ENCODE data around the gene TFEC. TPM values are rescaled to one million over a fixed set of nuclear protein-coding genes. Genes with fewer than 3 reads are reported as not detected.
"Not testable (repeated sequence)": the region's sequence is repeated elsewhere in the genome, so short reads cannot be mapped to it uniquely, and the experiment has no call there.

TFEC gene
- total and polyA plus RNA-seq, 2 experiments from 2014 or later = 13.4 to 34.8 TPM

GRCh38 chr7:115933471-115933870, 97.1 kb downstream of the TFEC start:
- Histone ChIP-seq H2AFZ (no peak overlapping the region), H3K27me3 (no peaks in the 10 kb centered on the region), H3K79me2 (no peaks in the 10 kb centered on the region), H3K9me2 (replicated peaks; ENCODE audit: insufficient read depth) (no peaks in the 10 kb centered on the region), H3K27ac (no peak overlapping the region), H3K9me3 (ENCODE audit: low read depth) (no peaks in the 10 kb centered on the region), H3K4me1 (ENCODE audit: insufficient read depth) (no peaks in the 10 kb centered on the region), H3K4me3 (no peak overlapping the region), H4K20me1 (ENCODE audit: insufficient read depth, poor library complexity, severe bottlenecking) (no peaks in the 10 kb centered on the region), H3K36me3 (replicated peaks; ENCODE audit: insufficient read depth, low read depth) (no peaks in the 10 kb centered on the region), H3K4me2 (no peak overlapping the region)
- TF ChIP-seq CTCF (IDR thresholded peaks at IDR 0.05; ENCODE audit: poor library complexity) (no peak), EZH2 (IDR thresholded peaks at IDR 0.05; ENCODE audit: borderline replicate concordance) (no peak), EZH2phosphoT487 (IDR thresholded peaks at IDR 0.05; ENCODE audit: low read depth, severe bottlenecking, unreplicated experiment) (no peak)
- 69% methylated on average over 4 of the region's 4 CpGs for WGBS (ENCODE audit: low lambda C conversion rate, missing lambda C conversion rate)
- DNase-seq (ENCODE audit: low spot score) = no peak

- Histone ChIP-seq H3K36me3 (replicated peaks; ENCODE audit: insufficient read depth, low read depth) (no peaks in the 10 kb centered on the region), H2AFZ (no peak overlapping the region), H3K9me3 (ENCODE audit: low read depth) (no peaks in the 10 kb centered on the region), H3K4me3 (no peak overlapping the region), H3K27me3 (no peaks in the 10 kb centered on the region), H4K20me1 (ENCODE audit: insufficient read depth, poor library complexity, severe bottlenecking) (no peaks in the 10 kb centered on the region), H3K4me1 (ENCODE audit: insufficient read depth) (no peaks in the 10 kb centered on the region), H3K9me2 (replicated peaks; ENCODE audit: insufficient read depth) (no peaks in the 10 kb centered on the region), H3K79me2 (no peaks in the 10 kb centered on the region), H3K27ac (no peak overlapping the region), H3K4me2 (no peak overlapping the region)
- DNase-seq (ENCODE audit: low spot score) = no peak
- TF ChIP-seq CTCF (IDR thresholded peaks at IDR 0.05; ENCODE audit: poor library complexity) (no peak), EZH2 (IDR thresholded peaks at IDR 0.05; ENCODE audit: borderline replicate concordance) (no peak), EZH2phosphoT487 (IDR thresholded peaks at IDR 0.05; ENCODE audit: low read depth, severe bottlenecking, unreplicated experiment) (no peak)
- 75% methylated on average over 2 of the region's 2 CpGs for WGBS (ENCODE audit: low lambda C conversion rate, missing lambda C conversion rate)
Observed at GRCh38 chr7:115932880-115933279, 97.7 kb downstream of the TFEC start.

- H3K27ac ChIP-seq; H3K79me2 ChIP-seq; DNase-seq (ENCODE audit: low spot score); H4K20me1 ChIP-seq (ENCODE audit: insufficient read depth, poor library complexity, severe bottlenecking); H3K9me2 ChIP-seq (replicated peaks; ENCODE audit: insufficient read depth); H2AFZ ChIP-seq; H3K4me3 ChIP-seq; H3K9me3 ChIP-seq (ENCODE audit: low read depth); H3K4me1 ChIP-seq (ENCODE audit: insufficient read depth); H3K27me3 ChIP-seq; H3K4me2 ChIP-seq; H3K36me3 ChIP-seq (replicated peaks; ENCODE audit: insufficient read depth, low read depth): not testable (repeated sequence)
- WGBS (ENCODE audit: low lambda C conversion rate, missing lambda C conversion rate) = 93% methylated on average over 4 of the region's 4 CpGs
Observed at GRCh38 chr7:115930184-115930583, 100.4 kb downstream of the TFEC start.

- not testable (repeated sequence) for H2AFZ ChIP-seq; H3K27ac ChIP-seq; H3K9me3 ChIP-seq (ENCODE audit: low read depth); H3K27me3 ChIP-seq; H3K4me1 ChIP-seq (ENCODE audit: insufficient read depth); H3K79me2 ChIP-seq; H3K36me3 ChIP-seq (replicated peaks; ENCODE audit: insufficient read depth, low read depth); H3K9me2 ChIP-seq (replicated peaks; ENCODE audit: insufficient read depth); DNase-seq (ENCODE audit: low spot score); H3K4me2 ChIP-seq; H3K4me3 ChIP-seq; H4K20me1 ChIP-seq (ENCODE audit: insufficient read depth, poor library complexity, severe bottlenecking)
- 89% methylated on average over 3 of the region's 3 CpGs for WGBS (ENCODE audit: low lambda C conversion rate, missing lambda C conversion rate)
Observed at GRCh38 chr7:115929736-115930135, 100.8 kb downstream of the TFEC start.

GRCh38 chr7:115924411-115924810, 106.2 kb downstream of the TFEC start:
- Histone ChIP-seq H3K9me2 (replicated peaks; ENCODE audit: insufficient read depth) (no peaks in the 10 kb centered on the region), H3K27ac (peak overlapping the region; percentile 46), H2AFZ (peak overlapping the region; percentile 39), H3K9me3 (ENCODE audit: low read depth) (no peaks in the 10 kb centered on the region), H3K4me3 (no peak overlapping the region), H4K20me1 (ENCODE audit: insufficient read depth, poor library complexity, severe bottlenecking) (no peaks in the 10 kb centered on the region), H3K4me2 (peak overlapping the region; percentile 52), H3K36me3 (replicated peaks; ENCODE audit: insufficient read depth, low read depth) (no peaks in the 10 kb centered on the region), H3K4me1 (ENCODE audit: insufficient read depth) (peaks cover 8% of the 10 kb centered on the region), H3K27me3 (no peaks in the 10 kb centered on the region), H3K79me2 (no peaks in the 10 kb centered on the region)
- no peak for DNase-seq (ENCODE audit: low spot score)
- TF ChIP-seq CTCF (IDR thresholded peaks at IDR 0.05; ENCODE audit: poor library complexity) (no peak), EZH2 (IDR thresholded peaks at IDR 0.05; ENCODE audit: borderline replicate concordance) (no peak), EZH2phosphoT487 (IDR thresholded peaks at IDR 0.05; ENCODE audit: low read depth, severe bottlenecking, unreplicated experiment) (no peak)
- 61% methylated on average over 2 of the region's 2 CpGs for WGBS (ENCODE audit: low lambda C conversion rate, missing lambda C conversion rate)

Data from hepatocyte (in vitro differentiated cells).